ENCODE data around the gene KCTD15.

GRCh38 chr19:33794683-33795369 lies 1.8 kb upstream of the KCTD15 start:
- no peak for TF ChIP-seq CTCF (IDR thresholded peaks at IDR 0.05)
- no peak for TF ChIP-seq POLR2A (IDR thresholded peaks at IDR 0.05)
